GM12892 (cell line): ENCODE results near the gene ISLR2.

Experiments used
- POLR2A ChIP-seq: IDR thresholded peaks from 2 replicates; pipeline ENCODE4 v1.6.1; 2011; ENCODE audit warnings: low read depth, low read length, control low read depth
- POLR2AphosphoS5 ChIP-seq: IDR thresholded peaks from 2 replicates; pipeline ENCODE4 v1.6.1; 2011; ENCODE audit warnings: low read depth, low read length, control low read depth
- TAF1 ChIP-seq: IDR thresholded peaks from 2 replicates; pipeline ENCODE4 v1.6.1; 2011; ENCODE audit warnings: low read depth, mild to moderate bottlenecking, control low read depth, low read length, borderline replicate concordance

DNA sequence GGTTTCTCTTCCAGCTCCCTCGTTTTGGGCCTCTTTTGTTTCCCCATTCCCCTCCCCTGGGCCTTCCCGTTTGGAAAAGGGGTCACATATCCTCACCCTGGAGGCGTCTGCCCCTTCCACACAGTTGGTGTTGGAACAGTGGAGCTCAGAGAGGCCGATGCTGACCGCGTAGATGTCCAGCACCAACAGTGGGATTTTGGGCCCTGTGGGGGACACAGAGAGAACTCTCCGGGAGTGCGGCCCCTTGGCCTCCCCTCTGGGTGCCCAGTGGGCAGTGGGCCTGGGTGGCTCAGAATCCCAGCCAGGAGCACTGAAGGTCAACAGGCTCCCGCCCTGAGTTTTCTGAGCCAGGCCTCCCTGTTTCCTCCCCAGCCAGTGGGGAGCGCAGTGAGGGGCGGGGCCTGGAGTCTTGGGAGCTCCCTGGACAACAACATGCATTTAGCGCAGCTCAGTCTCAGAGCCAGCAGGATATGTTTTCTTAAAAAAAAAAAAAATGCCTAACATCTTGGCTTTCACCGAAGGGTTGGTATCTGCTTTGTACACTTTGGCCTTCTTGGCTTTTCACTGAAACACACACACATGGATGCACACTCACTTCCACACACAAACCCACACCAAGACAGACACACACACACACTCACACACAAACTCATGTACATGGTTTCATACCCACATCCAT, 42.5 kb downstream of the ISLR2 start:
- TF ChIP-seq TAF1 (no peak), POLR2A (no peak), POLR2AphosphoS5 (no peak)
